H9 (cell line): ENCODE results near the gene SEMA3D. TPM values are rescaled to one million over a fixed set of nuclear protein-coding genes. Genes with fewer than 3 reads are reported as not detected.

Source experiments
- DNase-seq: peaks from one replicate; pipeline ENCODE4 v3.0.0-alpha.2; 2017
- H2AFZ ChIP-seq: one replicate; pipeline ENCODE4 v1.6.1; 2013; ENCODE audit warnings: mild to moderate bottlenecking, low read length, control low read depth, moderate library complexity
- H2AK5ac ChIP-seq: 2 replicates; pipeline ENCODE4 v1.6.1; 2013; ENCODE audit warnings: low read length, control low read depth, mixed read lengths; ENCODE audit not compliant: insufficient read length
- H2BK120ac ChIP-seq: one replicate; pipeline ENCODE4 v1.6.1; 2013; ENCODE audit warnings: low read depth, mild to moderate bottlenecking, low read length, control low read depth, inconsistent platforms; ENCODE audit not compliant: poor library complexity, severe bottlenecking
- H2BK12ac ChIP-seq: 2 replicates; pipeline ENCODE4 v1.6.1; 2013; ENCODE audit warnings: low read length, control low read depth, mixed read lengths, low read depth; ENCODE audit not compliant: insufficient read length
- H2BK15ac ChIP-seq: 2 replicates; pipeline ENCODE4 v1.6.1; 2013; ENCODE audit warnings: low read depth, low read length, control low read depth
- H2BK20ac ChIP-seq: one replicate; pipeline ENCODE4 v1.6.1; 2013; ENCODE audit warnings: low read depth, mild to moderate bottlenecking, low read length, control low read depth, inconsistent platforms; ENCODE audit not compliant: poor library complexity, severe bottlenecking
- H2BK5ac ChIP-seq: 2 replicates; pipeline ENCODE4 v1.6.1; 2013; ENCODE audit warnings: low read length, control low read depth, mixed read lengths; ENCODE audit not compliant: insufficient read length
- H3K14ac ChIP-seq: 2 replicates; pipeline ENCODE4 v1.6.1; 2013; ENCODE audit warnings: low read length, control low read depth; ENCODE audit not compliant: insufficient read depth
- H3K18ac ChIP-seq: 2 replicates; pipeline ENCODE4 v1.6.1; 2013; ENCODE audit warnings: low read depth, mild to moderate bottlenecking, mixed read lengths, low read length, control low read depth; ENCODE audit not compliant: insufficient read length
- H3K23ac ChIP-seq: 2 replicates; pipeline ENCODE4 v1.6.1; 2013; ENCODE audit warnings: low read length, control low read depth, mixed read lengths, low read depth; ENCODE audit not compliant: insufficient read length
- H3K23me2 ChIP-seq: 2 replicates; pipeline ENCODE4 v1.6.1; 2013; ENCODE audit warnings: low read depth, mild to moderate bottlenecking, mixed read lengths, low read length, control low read depth; ENCODE audit not compliant: insufficient read length, poor library complexity, severe bottlenecking
- H3K27ac ChIP-seq: 2 replicates; pipeline ENCODE4 v1.5.1; 2013; ENCODE audit warnings: low read length, control low read depth, mixed read lengths, low read depth; ENCODE audit not compliant: insufficient read length
- H3K27me3 ChIP-seq: 2 replicates; pipeline ENCODE4 v1.6.1; 2013; ENCODE audit warnings: low read length, control low read depth, inconsistent platforms; ENCODE audit not compliant: insufficient read depth
- H3K4ac ChIP-seq: 2 replicates; pipeline ENCODE4 v1.6.1; 2013; ENCODE audit warnings: low read depth, mild to moderate bottlenecking, control low read depth, inconsistent platforms, low read length, moderate library complexity
- H3K4me1 ChIP-seq: 2 replicates; pipeline ENCODE4 v1.6.1; 2013; ENCODE audit warnings: low read length, control low read depth, inconsistent platforms; ENCODE audit not compliant: insufficient read depth
- H3K4me2 ChIP-seq: 2 replicates; pipeline ENCODE4 v1.6.1; 2013; ENCODE audit warnings: low read length, control low read depth, mixed read lengths; ENCODE audit not compliant: insufficient read length, insufficient read depth
- H3K56ac ChIP-seq: 2 replicates; pipeline ENCODE4 v1.6.1; 2013; ENCODE audit warnings: low read depth, mild to moderate bottlenecking, mixed read lengths, low read length, control low read depth; ENCODE audit not compliant: insufficient read length
- H3K79me1 ChIP-seq: 2 replicates; pipeline ENCODE4 v1.6.1; 2013; ENCODE audit warnings: low read depth, mild to moderate bottlenecking, moderate library complexity, low read length, control low read depth, inconsistent platforms; ENCODE audit not compliant: insufficient read depth, poor library complexity, severe bottlenecking
- H3K79me2 ChIP-seq: 2 replicates; pipeline ENCODE4 v1.6.1; 2013; ENCODE audit warnings: low read length, control low read depth, inconsistent platforms; ENCODE audit not compliant: insufficient read depth
- H3K9ac ChIP-seq: 2 replicates; pipeline ENCODE4 v1.6.1; 2013; ENCODE audit warnings: low read length, control low read depth, mixed read lengths; ENCODE audit not compliant: insufficient read length; ENCODE audit errors: extremely low read depth
- H3K9me3 ChIP-seq: one replicate; pipeline ENCODE4 v1.6.1; 2013; ENCODE audit warnings: low read depth, low read length, inconsistent platforms; ENCODE audit not compliant: control insufficient read depth
- H3T11ph ChIP-seq: one replicate; pipeline ENCODE4 v1.6.1; 2013; ENCODE audit warnings: mild to moderate bottlenecking, low read length, control low read depth, inconsistent platforms
- H4K20me1 ChIP-seq: one replicate; pipeline ENCODE4 v1.6.1; 2013; ENCODE audit not compliant: control insufficient read depth, insufficient read length, insufficient read depth
- H4K5ac ChIP-seq: 2 replicates; pipeline ENCODE4 v1.6.1; 2013; ENCODE audit warnings: low read depth, mild to moderate bottlenecking, mixed read lengths, low read length, control low read depth; ENCODE audit not compliant: insufficient read length
- H4K8ac ChIP-seq: replicated peaks from 2 replicates; pipeline ENCODE4 v1.6.1; 2013; ENCODE audit warnings: low read length, control low read depth, mixed read lengths, low read depth; ENCODE audit not compliant: insufficient read length
- H4K91ac ChIP-seq: 2 replicates; pipeline ENCODE4 v1.6.1; 2013; ENCODE audit warnings: low read depth, mild to moderate bottlenecking, moderate library complexity, mixed read lengths, low read length, control low read depth; ENCODE audit not compliant: insufficient read length
- H3K27ac Mint-ChIP-seq, 3 experiments: 2 replicates in 2 of 3; 3 replicates in 1 of 3; pipeline ENCODE4 v1.8.0; 2020 to 2021; ENCODE audit warnings: mixed read lengths in 3 of 3, mild to moderate bottlenecking in 1 of 3, moderate library complexity in 1 of 3
- H3K27me3 Mint-ChIP-seq: 2 replicates; pipeline ENCODE4 v1.8.0; 2021; ENCODE audit warnings: low read depth, mild to moderate bottlenecking, moderate library complexity, mixed read lengths
- H3K36me3 Mint-ChIP-seq, 3 experiments: 2 replicates in 2 of 3; 3 replicates in 1 of 3; pipeline ENCODE4 v1.8.0; 2020 to 2021; ENCODE audit warnings: low read depth in 3 of 3, mixed read lengths in 3 of 3; ENCODE audit not compliant: insufficient read depth in 1 of 3
- H3K4me1 Mint-ChIP-seq, 2 experiments: 2 replicates each; pipeline ENCODE4 v1.8.0; 2020; ENCODE audit warnings: mixed read lengths in 2 of 2
- H3K4me3 Mint-ChIP-seq, 2 experiments: 2 replicates in 1 of 2; 3 replicates in 1 of 2; pipeline ENCODE4 v1.8.0; 2020 to 2021; ENCODE audit warnings: mild to moderate bottlenecking in 2 of 2, mixed read lengths in 2 of 2, moderate library complexity in 1 of 2
- H3K9me3 Mint-ChIP-seq, 2 experiments: 2 replicates in 1 of 2; 3 replicates in 1 of 2; pipeline ENCODE4 v1.8.0; 2020; ENCODE audit warnings: mild to moderate bottlenecking in 2 of 2, mixed read lengths in 2 of 2, moderate library complexity in 1 of 2
- CTCF ChIP-seq: fragments of 200-600 bp; sonication (generic); conservative IDR thresholded peaks from 3 replicates; pipeline ENCODE4 v1.8.0; 2021; ENCODE audit warnings: antibody characterized with exemption, mild to moderate bottlenecking
- total RNA-seq: library from RNA; stranded (reverse); gene quantifications from 2 replicates; pipeline ENCODE4 v1.2.1, GENCODE V29; 2021

SEMA3D gene
- total RNA-seq, 1 experiment from 2014 or later, result 5.4 TPM

- Histone ChIP-seq H2BK15ac (no peak overlapping the region), H2AK5ac (no peak overlapping the region), H3K9me3 (peaks cover 4% of the 10 kb centered on the region), H2AFZ (no peak overlapping the region), H3K4me2 (no peak overlapping the region), H2BK5ac (no peak overlapping the region), H3K14ac (no peak overlapping the region), H3K23me2 (no peaks in the 10 kb centered on the region), H3K79me1 (no peaks in the 10 kb centered on the region), H3K27ac (no peak overlapping the region), H4K20me1 (no peaks in the 10 kb centered on the region), H2BK20ac (no peak overlapping the region), H3K4ac (no peak overlapping the region), H3T11ph (no peak overlapping the region), H2BK120ac (no peak overlapping the region), H3K56ac (no peak overlapping the region), H4K5ac (no peak overlapping the region), H2BK12ac (no peak overlapping the region), H3K18ac (no peak overlapping the region), H3K9ac (no peak overlapping the region), H3K23ac (no peak overlapping the region), H4K8ac (no peak overlapping the region), H4K91ac (no peak overlapping the region), H3K27me3 (no peaks in the 10 kb centered on the region), H3K79me2 (no peaks in the 10 kb centered on the region), H3K4me1 (no peaks in the 10 kb centered on the region)
- Mint-ChIP-seq H3K4me3 (no peak overlapping the region), H3K27ac (no peak overlapping the region), H3K9me3 (peaks cover 23 to 26% of the 10 kb centered on the region in 2 experiments), H3K27me3 (no peaks in the 10 kb centered on the region; the same call in 1 of the 2 replicates), H3K36me3 (peaks cover 15 to 24% (median 19%) of the 10 kb centered on the region in 3 experiments), H3K4me1 (no peaks in the 10 kb centered on the region)
- TF ChIP-seq CTCF, result no peak
- DNase-seq, result no peak
Measured at GRCh38 chr7:85177316-85177715, 9.5 kb downstream of the SEMA3D start.
